ENCODE measurements around the gene ADGRV1.

ADGRV1 gene

DNA sequence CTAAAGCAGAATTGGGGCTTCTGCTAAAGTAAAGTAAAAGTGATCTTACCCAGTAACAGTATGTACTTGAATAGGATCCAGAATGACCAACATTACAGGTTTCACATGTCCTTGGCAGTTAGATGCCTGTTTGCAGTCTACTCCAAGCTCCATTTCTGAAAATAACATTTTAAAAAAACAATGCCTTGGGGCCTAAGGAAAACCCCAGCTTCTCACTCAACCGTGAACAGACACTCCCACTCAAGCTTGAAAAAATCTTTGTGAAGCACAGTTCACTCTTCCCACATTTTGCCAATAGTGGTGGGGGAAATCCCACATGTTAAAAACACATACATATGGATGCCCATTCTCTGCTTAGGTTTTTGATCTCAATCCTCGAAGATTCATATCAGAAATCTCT is 520.4 kb downstream of the ADGRV1 start:
- DNase-seq, result no peak

- no peak for DNase-seq
Observed at GRCh38 chr5:91089758-91090157, 531.2 kb downstream of the ADGRV1 start.

DNA sequence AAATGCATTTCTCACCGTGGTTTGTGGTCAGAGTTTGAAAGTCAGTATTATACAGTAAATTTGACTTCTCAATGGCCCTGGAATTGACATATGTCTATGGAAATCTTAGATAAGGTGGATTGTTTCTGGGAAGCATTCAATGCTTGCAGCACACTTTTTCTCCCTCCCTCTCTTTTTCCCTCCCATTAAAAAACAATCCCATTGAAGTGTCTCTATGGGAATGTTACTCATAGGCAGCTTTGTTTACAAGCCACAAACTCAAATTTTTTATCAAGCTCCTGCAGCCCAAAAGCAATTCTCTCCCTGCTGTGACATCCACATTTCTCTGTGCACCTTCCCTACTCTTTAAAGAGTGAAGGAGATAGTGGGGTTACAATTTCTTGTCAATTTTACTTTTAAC is 532.4 kb downstream of the ADGRV1 start:
- DNase-seq, result no peak

DNA sequence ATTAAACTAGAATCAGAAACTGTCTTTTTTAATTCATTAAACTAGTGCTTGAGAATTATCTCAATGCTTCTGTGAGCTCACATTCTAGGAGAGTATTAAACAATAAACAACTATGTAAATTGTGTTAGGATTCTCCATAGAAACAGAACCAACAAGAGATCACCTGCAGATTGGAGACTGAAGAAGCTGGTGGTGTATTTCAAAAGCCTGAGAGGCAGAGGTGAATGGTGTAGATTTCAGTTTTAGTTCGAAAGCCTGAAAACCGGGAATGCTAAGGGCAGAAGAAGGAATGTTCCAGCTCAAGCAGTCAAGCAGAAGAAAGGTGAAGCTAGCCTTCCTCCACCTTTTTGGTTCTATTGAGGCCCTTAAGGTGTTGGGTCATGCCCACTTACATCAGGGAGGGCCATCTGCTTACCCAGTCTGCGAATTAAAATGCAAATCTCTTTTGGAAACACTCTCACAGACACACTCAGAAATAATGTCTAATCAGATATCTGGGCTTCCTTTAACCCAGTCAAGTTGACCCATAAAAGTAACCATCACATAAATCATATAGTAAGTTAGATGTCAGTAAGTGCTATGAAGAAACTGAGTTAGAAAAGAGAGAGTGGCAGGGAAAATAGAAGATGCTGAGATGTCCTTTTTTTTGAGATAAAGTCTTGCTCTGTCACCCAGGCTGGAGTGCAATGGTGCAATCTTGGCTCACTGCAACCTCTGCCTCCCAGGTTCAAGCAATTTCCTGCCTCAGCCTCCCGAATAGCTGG is 533.1 kb downstream of the ADGRV1 start:
- DNase-seq, result no peak

DNA sequence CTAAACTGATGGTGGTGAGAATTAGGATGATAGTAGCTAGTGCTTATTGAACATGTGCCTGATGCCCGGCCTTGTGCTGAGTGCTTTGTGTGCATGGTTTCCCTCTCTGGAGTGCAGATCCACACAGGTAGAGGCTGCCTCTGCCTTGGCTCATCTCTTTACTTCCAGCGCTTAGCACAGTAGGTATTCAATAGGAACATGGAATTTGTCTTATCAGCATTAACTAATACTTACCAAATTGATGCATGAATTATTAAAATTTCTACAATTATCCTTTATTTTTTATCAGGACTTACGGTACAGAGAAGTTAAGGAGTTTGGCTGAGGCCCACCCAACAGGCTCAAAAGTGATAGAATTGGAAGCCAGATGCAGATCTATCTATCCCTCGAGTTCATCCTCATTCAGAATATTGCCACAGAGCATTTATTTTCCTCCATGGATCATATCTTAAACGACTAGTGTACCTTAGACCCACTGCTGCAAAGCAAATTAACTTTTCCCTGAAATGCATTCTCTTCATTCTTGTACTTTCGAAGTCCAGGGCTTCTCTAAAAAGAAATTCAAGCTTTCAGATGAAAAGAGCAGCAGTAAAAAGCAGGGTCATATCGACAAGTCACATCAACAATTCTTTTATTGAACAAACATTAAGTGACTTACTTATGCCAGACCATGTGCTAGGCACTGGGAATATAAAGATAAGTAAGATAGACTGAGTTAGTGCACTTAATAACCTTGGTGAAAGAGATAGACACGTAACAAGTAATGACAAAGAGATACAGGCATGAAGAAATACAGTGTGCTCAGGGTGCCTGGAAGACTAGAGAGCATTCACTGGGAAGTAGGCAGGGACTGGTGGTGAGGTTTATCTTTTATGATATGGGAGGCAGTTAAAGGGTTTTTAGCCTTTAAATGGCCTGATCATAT is 534.5 kb downstream of the ADGRV1 start:
- DNase-seq, result no peak

DNA sequence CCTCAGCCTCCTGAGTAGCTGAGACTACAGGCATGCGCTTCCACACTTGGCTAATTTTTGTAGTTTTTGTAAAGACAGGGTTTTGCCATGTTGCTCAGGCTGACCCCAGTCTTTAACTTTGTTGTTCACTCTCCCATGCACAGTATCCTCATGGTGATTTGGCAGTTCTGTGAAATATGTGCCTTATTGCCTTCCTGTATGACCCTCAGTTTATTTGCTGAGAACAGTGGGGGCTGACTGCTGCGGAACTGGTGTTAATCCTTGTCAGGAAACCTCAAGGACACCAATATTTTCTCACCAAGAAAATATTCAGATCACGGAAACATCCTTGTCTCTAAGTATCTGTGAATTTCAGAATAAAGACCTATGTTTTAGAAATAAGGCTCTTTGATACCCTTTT is 536.7 kb downstream of the ADGRV1 start:
- no peak for DNase-seq

GRCh38 chr5:91095786-91096385 is 537.3 kb downstream of the ADGRV1 start:
- no peak for DNase-seq

DNA sequence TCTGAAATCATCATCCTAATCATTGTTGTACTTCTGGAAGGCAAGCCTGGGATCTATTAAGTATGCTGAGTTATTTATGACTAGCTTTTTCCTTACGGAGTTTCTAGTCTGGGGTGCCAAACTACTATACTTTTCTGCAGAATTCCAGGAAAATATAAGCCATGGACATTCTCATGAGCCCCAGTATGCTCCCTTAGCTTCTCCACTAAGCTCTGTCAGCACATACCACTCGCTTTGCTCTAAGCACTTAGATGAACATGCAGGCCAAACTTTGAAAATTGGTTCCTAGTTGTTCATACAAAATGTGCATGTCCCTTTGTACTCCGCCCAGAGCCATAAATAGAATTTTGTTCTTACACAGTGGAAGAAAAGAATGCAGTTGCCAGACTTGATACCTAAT is 539.9 kb downstream of the ADGRV1 start:
- DNase-seq, result peak; percentile 32

DNA sequence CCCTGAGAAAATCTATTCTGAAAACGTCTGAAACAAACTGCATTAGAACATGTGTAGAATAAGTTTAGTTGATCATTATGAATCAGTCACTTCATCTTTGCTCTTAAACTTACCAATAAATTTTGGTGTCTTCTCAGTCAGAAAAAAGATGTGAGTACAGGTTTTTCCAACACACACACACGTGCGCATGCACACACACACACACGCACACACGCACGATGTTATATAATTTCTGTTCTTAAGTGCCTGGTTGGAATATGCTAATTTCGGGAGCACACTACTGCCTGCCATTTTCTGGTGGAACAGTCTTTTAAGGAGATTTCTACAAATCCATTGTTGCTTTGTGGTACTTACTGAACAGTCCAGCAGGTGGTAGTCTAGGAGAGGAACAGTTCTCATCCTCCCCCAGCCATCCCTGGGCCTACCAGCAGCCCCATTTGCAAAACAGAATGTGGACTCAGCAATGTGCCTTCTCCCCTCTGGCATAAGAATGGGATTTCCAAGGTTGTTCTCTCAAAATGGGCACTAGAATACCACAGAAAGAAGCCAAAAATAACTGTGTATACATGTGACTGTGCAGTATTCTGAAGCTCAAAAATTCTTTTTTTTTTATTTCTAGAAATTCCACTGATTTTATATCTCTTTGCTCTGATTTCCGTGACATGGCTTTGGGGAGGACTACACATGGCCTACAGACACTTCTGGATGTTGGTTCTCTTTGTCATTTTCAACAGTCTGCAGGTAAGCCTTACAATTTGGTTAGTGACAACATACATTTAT is 543.2 kb downstream of the ADGRV1 start:
- DNase-seq, result peak; percentile 82

DNA sequence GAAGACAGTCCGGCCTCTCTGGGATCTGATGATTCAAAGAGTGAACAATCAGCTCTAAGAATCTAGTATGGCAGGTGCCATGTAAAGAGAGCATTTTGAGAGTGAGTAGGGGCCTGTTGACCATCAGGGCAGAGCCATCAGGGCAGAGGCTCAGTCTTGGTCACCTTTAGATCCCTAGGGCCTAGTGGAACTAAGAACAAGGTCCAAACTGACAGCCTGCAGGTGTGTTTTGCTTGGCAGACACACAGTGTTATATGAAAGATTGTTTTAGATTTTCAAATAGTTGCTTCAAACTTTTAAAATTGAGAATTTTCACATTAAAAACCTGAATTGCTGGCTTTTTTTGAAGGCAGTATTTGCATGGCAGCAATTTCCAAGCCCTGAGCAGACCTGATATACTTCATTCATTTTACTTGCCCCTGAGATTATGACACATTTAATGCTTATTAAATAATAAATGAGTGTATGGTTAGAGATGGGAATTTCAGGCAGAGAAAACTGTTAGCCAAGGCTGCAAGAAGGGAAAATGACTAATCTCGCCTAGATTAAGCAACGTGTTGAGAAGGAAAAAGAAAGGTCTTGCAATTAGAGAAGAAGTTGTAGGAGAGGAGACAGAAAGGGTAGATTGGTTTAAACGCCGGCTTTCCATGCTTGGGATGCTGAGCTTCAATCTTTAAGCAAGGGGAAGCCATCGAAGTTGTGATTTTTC is 544.9 kb downstream of the ADGRV1 start:
- DNase-seq, result peak; percentile 10

DNA sequence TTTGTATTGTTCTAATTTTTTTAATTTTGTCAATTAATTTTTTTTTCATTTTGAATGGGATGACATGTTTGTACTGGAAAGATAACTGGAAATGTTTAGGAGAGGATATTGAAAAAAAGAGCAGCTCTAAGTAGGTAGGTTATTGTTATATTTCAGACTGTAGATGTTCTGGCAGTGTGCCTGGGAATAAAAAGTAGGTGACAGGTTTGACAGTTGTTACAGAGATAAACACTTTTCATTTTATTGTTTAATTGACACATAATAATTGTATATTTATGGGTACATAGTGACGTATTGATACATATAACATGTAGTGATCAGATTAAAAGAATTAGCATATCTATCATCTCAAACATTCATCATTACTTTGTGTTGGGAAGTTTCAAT is 545.5 kb downstream of the ADGRV1 start:
- no peak for DNase-seq

- no peak for DNase-seq
Observed at GRCh38 chr5:91106842-91107511, 548.4 kb downstream of the ADGRV1 start.

DNA sequence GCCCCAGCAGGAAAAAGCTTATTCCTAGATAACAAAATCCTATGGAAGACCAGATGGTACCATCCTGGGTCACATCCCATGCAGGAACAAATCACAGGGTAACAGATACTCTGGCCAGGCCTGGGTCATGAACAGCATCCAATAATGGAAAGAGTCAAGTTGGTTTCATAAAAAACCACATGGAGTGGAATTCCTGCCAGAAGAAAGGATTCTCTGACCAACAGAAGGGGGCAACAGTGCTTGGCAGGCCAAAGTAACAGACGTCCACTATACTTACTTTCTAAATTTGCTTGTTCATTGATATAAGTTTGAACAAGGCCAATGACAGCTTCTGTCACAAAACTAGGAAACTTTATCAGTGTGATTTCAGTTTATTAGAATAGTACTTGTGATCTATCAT is 551.0 kb downstream of the ADGRV1 start:
- DNase-seq, result no peak

DNA sequence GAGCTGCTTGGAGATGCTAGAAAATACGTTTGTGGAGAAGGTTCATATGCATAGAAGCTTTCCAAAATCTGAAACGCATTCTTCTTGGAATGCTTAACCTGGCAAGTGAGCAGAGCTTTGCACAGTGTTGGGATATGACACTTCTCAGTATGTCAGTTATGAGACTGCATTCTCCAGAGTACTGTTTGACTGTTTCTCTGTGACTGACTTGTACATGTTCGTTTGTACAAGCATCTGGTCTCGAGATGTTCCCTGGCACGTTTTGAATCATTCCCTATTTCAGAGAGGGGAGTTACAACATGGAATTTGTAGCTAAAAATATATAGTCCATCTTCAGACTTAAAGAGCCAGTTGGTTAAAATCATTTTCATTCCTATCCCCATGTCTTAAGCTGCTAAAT is 552.1 kb downstream of the ADGRV1 start:
- peak; percentile 55 for DNase-seq

- DNase-seq, result no peak
Observed at GRCh38 chr5:91111473-91112238, 553.1 kb downstream of the ADGRV1 start.

GRCh38 chr5:91114658-91115057 is 556.1 kb downstream of the ADGRV1 start:
- no peak for DNase-seq

DNA sequence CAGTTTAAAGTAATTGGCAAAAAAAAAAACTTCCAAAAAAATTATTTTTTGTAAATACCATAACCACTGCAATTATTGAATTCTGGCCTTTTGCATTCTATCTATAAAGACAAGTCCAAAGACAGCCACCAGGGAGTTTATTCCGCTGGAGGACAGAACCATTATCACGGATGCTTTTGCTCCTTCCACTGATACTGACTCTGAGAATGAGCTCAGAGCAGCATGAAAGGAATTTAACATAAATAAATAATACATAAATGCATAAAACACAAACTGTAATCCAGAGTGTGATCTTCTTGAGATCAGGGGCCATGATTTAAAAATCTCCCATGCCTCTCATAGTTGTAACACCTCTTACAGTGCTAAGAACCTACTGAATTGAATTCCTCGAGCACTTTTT is 559.8 kb downstream of the ADGRV1 start:
- no peak for DNase-seq

DNA sequence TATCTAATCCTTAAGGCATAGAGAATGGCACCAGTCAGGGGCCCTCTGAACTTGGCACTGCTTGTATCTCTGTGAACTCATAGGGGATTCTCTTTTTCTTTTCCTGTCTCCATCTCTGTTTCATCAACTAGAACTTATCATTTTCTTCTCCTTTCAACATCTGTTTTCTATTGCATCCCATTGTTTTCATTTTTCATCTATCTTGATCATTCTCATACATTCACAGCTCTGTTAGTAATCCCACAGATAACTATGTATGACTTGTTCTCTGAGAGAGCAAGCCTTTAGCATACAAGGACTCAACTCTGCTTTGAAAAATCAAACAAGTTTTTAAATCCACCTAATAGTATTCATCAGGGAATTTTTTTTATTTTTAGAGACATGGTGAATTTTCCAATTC is 560.2 kb downstream of the ADGRV1 start:
- DNase-seq, result peak; percentile 31

DNA sequence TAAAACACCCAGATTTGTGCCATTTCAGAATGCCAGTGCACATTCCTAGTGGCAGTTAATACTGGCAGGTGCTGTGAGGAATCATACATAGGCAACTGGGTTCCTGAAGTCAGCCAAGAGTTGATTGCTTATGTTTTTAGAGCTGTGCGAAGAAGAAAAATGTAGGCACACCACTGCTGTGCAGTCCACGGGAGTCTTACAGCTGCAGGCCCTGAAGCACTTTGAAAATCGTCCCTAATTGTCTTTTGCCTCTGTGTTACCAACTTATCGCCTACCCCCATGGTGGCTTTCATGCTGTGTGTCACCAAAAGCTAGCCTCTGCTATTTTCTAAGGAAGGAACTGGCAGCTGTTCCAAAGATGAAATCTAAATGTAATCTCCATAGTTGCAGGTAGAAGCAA is 560.6 kb downstream of the ADGRV1 start:
- DNase-seq, result no peak

GRCh38 chr5:91119981-91120850 is 561.6 kb downstream of the ADGRV1 start:
- DNase-seq, result no peak

All from fibroblast of upper back skin (primary cell).